CD4-positive, alpha-beta T cell treated with Interleukin-15 for 1 hour (primary cell): ENCODE data around the gene SLC24A3.

Experiments used
- DNase-seq: peaks from one replicate; pipeline ENCODE4 v3.0.0-alpha.2; 2020

Gene SLC24A3

GRCh38 chr20:19397666-19398065 lies 185.2 kb downstream of the SLC24A3 start:
- DNase-seq = no peak

GRCh38 chr20:19401096-19401495 lies 188.7 kb downstream of the SLC24A3 start:
- no peak for DNase-seq

GRCh38 chr20:19403549-19403948 lies 191.1 kb downstream of the SLC24A3 start:
- no peak for DNase-seq

GRCh38 chr20:19404826-19405225 lies 192.4 kb downstream of the SLC24A3 start:
- DNase-seq = no peak

- DNase-seq = no peak
Measured at GRCh38 chr20:19405958-19406357, 193.5 kb downstream of the SLC24A3 start.

DNA sequence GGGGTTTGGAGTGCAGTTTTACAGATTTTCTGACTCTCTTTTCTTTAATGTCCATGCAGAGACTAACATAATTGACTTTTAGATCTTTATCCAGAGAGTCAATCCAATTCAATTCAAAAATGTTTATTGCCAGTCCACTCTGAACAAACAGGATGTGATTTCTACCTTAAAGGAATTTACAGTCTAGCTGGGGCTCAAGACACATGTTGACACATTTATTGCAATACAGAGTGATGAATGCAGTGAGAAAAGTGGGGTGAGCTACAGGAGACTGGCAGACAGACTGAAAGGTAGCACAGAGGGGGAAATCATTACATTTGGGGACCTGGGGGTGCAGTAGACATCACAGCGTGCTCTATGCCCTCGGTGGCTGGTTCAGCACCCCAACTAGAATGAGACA lies 193.9 kb downstream of the SLC24A3 start:
- no peak for DNase-seq

GRCh38 chr20:19407196-19407595 lies 194.8 kb downstream of the SLC24A3 start:
- DNase-seq = no peak

DNA sequence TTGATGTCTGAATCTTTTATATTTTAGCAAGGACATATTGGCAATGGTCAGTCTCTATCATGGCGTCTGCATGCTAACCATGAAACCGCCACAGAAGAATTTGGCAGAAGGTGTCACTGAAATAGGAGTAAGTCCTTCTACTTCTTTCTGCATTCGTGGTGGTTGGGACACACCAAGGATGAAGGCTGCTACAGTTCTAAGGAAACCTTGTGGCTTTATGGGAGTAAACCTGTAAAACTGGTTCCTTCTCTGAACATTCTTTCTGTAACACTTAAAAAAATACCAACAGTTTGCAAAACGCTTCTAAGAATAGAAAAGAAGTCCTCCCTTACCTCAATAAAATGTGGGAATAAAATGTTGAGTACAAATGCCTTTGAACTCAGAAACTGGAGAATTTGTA lies 195.3 kb downstream of the SLC24A3 start:
- no peak for DNase-seq

DNA sequence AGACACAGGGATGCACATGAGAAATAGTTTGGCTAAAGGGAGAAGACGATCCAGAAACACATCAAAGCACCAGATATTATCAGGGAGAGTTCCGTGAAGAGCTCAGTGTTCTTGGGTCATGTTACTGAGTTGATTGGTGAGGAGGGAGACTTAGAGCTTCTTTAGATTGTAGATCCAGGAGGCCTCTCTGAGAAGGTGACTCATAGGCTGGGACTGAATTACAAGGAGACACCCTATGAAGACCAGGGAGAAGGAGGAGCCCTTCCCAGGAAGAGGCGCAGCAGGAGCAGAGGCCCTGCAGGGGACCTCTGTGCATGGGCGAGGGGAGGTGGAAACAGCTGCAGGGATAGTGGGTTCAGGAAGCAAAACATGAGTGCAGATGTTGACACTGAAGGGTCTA lies 196.5 kb downstream of the SLC24A3 start:
- DNase-seq = no peak

DNA sequence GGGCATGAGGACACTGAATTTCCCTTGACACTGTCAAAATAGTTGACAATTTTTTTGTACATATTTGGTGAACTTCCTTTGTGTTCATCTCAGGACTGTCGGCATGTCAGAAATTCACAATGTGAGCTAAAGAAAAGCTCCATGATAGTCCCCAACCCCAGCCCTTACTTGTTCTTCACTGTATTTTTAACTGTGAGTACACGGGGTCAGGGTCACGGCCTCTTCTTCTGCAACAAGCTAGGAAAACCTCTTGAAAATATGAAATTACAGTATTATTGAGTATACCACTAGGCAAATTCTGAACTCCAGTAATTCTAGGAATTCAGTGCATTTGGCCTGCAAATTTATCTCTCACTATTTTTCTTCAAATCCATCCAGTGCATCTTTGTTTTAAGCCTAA lies 199.4 kb downstream of the SLC24A3 start:
- no peak for DNase-seq

- DNase-seq = no peak
Measured at GRCh38 chr20:19412254-19412653, 199.8 kb downstream of the SLC24A3 start.

DNA sequence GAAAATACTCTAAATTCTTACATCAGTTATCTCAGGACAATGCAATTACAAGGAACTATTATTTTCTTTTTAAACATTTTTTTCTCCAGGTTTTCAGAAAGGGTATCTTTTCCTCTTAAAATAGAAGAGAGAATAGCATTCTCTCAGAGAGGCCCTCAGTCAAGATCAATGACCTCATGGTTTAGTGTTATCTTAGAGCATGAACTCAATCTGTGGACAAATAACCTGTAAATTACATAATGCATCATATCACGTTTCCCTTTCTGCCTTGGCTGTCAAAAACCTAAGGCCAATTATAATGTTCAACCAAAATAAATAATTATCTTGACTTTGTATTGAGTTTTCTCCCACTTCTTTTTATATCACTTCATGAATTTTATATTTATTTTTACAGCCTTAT lies 202.2 kb downstream of the SLC24A3 start:
- no peak for DNase-seq

- DNase-seq = no peak
Measured at GRCh38 chr20:19415786-19416185, 203.3 kb downstream of the SLC24A3 start.

DNA sequence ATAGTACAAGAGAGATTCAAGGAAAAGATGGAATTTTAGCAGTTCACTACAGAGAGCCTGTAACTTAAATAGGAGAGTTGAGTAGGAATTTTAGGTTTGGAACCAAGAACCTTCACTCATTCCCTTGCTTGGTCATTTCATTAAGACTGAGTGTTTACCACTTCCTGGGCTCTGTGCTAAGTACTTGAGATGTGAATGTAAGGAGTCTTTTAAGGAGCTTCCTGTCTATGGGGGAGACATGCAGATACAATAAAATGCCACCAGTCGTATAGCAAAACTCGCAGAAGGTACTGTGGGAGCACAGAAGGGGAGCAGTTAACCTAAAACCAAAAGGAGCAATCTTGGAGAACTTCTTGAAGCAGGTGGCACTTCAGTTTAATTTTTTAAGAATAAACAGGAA lies 204.2 kb downstream of the SLC24A3 start:
- DNase-seq = no peak

DNA sequence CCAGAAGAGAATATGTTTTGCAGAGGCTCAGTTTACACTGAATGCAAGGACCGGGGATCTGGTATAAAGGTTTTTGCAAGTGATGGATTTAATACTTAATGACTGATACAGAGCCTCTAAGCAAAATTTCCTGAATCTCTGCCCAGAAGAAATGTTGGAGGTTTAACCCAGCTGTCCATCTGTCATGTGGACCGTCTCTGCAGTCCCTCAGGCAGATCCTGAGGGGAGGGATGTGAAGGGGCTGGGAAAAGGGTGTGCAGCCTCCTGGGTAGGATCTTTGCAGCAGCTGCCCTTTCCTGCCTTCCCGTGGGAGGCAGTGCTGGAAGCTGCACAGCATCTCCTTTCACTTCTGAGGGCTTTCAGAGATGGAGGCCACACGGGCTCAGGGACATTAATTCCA lies 207.0 kb downstream of the SLC24A3 start:
- DNase-seq = no peak

DNA sequence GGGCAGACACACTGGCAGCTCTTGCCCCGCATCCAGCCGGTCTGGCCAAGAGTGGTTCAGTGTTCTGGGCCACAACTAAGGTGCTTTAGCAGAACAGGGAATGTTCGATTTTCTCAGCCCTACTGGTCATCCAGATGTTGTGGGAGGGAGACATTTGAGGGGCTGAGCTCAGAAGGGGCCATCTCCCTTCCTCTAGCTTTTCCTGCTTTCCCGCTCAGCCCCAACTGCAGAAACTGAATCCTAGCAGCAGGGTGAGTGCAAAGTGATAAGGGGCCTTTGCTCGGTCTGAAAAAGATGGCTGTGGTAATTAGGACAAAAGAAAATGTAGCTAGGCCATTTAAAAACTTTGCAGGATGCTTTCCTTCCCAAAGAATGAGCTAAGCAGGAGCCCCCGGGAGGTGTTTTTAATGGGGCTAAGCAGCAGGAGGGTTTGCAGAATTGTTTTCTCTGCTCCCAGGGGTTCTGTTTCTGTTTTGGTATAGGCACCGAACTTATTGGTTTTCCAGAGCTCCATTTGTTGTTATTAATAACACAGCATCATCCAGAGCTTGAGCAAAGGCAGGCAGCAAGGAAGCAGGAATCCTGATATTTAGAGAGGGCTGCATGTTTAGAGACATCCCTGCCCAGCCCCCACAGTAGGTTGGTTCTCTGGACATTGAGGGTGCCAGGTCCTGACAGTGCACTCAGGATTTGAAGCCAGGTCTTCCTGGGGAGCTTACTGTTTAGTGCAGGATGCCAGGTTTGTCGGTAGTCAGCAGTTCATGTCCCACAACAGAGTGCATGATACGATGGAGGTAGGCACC lies 210.9 kb downstream of the SLC24A3 start:
- no peak for DNase-seq

DNA sequence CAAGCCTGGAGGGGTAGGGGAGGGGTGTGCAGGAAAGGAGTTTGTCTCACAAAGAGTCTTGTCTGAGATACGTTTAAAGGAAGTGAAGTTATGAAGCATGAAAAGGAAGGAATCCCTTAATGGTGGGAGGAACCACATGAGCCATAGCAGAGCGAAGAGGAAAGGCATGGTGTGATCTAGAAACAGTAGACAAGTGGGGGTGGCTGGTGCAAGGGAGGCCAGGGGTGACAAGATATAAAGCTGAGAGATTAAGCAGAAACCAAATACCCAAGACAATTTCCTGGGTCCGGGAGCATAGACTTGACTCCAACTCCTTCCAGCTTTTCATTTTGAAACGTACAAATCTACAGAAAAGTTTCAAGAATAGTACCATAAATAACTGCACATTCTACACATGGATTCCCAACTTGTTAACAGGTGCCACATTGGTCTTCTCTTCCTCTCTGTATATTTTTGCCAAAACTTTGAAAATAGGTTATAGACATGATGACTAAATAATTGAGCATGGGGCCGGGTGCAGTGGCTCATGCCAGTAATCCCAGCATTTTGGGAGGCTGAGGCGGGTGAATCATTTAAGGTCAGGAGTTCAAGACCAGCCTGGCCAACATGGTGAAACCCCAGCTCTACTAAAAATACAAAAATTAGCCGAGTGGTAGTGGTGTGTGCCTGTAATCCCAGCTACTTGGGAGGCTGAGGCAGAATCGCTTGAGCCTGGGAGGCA lies 211.6 kb downstream of the SLC24A3 start:
- no peak for DNase-seq

DNA sequence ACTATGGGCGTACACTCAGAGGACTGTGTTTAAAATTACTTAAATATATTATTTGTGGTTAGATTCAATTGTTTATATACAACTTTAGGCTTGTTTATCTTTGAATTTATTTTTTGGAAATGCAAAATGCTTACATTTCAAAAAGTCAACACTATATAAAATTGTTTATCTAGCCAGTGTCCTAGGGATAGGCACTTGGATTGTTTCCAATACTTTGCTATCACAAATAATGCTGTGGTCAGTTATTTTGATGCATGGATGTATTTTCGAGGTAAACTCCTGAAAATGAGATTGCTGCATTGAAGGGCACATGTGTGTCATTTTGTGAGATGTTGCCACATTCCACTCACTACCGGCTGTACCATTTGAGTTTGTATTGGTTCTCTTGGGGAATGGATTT lies 213.9 kb downstream of the SLC24A3 start:
- no peak for DNase-seq

- DNase-seq = no peak
Measured at GRCh38 chr20:19427480-19427879, 215.0 kb downstream of the SLC24A3 start.

DNA sequence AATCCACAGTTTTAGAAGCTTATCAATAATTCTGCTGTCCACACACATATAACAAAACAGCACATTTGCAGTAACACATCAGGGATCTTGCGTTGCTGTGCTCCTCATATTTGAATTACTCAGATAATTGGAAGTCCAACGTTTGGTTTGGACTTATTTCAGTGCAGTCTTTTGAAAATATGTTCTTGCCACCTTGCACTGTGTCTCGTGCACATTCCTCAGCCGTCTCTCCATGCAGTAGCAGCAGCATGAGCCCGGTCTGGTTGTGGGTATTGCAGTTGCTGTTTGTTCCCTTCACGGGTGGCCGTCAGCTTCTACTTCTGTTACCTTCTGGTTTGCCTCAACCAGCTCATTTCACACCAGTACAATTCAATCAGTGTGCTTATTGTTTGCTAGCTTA lies 215.5 kb downstream of the SLC24A3 start:
- DNase-seq = no peak

DNA sequence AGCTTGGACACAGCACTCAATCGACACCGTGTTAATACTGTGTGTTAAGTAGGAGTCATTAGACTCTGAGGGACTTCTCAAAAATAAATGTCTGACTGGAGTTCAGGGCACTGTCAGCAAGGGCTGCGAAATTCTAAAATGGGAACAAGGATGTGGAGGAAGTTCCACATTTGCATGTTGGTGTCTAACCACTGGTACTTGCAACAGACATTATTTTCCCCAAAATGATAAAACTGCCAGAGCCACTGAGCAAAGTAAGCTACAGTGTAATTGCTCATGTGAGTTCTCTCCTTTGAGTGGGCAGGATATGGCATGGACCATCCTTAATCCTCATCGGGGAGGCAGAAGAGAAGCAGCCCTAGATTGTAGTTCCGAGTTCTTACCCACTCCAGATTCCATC lies 215.9 kb downstream of the SLC24A3 start:
- no peak for DNase-seq

DNA sequence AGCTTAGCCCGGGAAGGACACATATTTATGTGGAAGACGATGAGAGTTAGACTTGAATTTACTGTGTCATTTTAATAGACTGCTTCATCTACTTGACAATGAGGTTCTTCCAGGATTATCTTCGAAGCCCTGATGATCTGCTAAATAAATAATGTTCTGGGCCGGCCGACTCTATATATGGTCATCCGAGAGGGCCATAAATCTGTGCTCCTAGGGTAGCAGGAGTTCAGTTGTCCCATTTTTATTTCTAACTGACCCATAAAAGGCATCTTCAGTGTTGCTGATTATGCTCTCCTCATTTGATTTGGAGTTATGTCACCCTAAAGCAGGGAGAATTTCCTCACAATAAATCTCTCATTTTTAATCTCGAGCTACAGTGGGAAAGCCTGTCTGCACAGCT lies 217.1 kb downstream of the SLC24A3 start:
- no peak for DNase-seq

DNA sequence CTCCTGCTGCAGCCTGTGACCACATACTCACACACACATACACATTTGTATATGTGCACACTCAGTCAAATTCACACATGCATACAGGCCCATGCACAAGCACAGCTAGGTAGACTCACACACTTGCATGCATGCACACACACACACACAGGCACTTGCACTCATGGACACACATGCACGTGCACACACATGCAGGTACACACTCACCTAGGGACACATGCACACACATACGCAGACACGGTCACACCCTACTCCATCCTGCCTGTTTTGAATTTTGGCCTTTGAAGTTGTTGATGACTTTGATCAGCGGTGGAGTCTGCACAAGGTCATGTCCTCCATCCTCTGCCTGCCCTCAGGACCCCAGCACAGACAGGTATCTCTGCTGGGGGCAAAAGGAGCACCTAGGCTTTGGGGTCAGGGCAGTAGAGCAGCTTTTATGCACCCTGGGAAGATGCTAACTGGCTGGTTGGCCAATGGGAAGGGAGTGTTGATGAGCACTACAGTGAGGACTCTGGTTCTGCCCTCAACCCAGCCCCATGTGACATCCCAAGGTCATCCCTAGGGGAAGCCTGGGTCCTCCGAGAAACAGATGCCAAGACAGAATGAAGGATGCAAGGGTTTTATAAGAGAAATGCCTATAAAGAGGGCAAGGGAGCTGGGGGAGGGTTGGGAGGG lies 218.3 kb downstream of the SLC24A3 start:
- no peak for DNase-seq

DNA sequence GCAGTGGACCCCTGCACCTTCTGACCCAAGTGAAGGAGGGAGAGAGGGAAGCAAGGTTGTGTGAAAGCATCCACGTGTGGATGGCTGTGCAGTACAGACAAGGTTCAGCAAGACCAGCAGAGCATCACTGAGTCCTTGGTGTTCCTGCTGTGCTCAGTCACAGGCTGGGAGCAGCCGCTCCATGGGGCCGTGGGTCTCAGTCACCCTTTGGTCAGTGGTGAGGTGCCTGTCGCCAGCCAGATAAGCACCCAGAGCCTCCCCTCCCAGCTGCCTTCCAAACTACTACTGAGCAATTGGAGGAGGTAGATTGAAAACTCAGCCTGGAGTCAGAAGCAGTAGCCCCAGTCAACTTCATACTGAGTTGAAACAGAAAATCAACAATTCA lies 218.9 kb downstream of the SLC24A3 start:
- no peak for DNase-seq
